ENCODE results near the gene VAPA.

The VAPA gene, protein sequence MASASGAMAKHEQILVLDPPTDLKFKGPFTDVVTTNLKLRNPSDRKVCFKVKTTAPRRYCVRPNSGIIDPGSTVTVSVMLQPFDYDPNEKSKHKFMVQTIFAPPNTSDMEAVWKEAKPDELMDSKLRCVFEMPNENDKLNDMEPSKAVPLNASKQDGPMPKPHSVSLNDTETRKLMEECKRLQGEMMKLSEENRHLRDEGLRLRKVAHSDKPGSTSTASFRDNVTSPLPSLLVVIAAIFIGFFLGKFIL

DNA sequence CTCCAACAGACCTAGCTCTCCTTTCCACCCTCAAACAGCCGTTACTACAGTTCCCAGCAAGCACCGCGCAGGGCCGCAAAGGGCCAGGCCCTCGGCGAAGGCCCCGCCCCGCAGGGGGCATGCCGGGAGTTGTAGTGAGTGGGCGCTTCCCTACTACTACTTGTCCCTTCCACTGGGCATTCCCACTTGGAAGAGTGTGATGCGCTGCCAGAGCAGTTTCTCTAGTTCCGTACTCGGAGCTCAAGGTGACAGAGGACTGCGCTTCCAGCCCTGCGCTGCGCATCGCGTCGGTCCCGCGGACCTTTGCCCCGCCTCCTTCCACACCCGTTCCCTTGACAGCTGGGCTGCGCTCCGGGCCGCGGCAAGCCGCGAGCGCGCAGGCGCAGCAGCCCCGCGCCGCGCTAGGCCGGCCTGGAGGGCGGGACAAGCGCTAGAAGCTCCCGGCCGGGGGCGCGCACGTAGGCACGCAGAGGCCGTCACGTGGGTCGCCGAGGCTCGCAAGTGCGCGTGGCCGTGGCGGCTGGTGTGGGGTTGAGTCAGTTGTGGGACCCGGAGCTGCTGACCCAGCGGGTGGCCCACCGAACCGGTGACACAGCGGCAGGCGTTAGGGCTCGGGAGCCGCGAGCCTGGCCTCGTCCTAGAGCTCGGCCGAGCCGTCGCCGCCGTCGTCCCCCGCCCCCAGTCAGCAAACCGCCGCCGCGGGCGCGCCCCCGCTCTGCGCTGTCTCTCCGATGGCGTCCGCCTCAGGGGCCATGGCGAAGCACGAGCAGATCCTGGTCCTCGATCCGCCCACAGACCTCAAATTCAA lies at the start of gene VAPA:
Gene VAPA (plus strand): TSS at position 491 of the 808 bp plus-strand sequence. CDS start 241 bp downstream, at position 732.
- peak; percentile 97 for DNase-seq

- DNase-seq, result no peak
These were observed 47.9 kb upstream of the VAPA start for GRCh38 chr18:9865764-9866490.

DNA sequence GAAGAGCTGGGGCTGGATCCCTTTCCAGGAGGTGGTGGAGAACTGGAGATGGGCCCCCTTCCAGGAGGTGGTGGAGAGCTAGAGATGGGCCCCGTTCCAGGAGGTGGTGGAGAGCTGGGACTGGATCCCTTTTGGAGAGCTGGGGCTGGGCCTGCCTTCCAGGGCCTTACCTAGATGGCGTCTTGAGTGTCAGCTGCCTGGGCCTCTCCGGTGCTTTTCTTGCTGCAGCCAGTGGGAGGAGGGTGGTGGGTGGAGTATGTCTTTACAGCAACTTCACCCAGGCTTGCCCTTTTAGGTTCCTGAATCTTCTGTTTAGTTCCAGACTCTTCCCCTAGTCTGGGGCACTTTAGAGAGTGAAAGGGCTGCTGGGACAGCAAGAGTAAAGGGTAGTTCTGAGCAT lies 47.2 kb upstream of the VAPA start:
- no peak for DNase-seq

GRCh38 chr18:9867071-9867594 lies 46.7 kb upstream of the VAPA start:
- no peak for DNase-seq

DNA sequence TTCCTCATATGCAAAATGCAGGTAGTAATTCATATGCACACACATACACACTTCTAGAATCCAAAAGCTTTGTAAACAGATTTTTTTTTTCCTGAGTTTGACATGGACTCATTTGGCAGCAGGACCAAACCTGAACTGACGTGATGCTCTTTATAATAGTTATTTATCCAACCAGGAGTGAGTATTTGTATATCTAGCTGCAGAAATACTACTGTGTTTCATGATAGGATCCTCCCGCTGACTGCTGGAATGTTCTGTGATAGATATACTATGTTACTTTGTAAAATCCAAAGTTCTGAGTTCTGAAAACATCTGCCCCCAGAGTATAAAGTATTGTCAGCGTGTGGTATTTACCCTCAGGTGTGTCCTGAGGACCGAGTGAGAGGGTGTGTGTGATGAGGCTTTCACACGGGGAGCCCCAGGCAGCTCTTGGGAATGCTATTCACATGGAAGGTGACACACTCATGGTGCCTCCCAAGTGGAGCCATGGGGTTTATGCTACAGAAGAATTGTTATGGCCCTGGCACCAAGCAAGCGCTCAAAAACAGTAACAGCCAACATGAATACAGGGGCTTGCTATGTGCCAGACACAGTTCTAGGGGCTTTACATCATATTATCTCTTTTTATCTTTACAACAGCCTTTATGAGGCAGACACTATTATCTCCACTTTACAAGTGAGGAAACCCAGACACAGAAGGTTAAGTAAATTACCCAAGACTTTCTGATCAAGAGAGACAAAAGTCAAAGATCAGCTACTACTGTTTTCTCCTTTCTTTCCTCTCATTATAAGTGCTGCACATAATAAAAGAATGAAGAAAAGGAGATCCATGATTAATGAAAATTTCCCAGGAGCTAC lies 44.7 kb upstream of the VAPA start:
- no peak for DNase-seq

GRCh38 chr18:9869715-9870430 lies 43.9 kb upstream of the VAPA start:
- DNase-seq, result peak; percentile 70

DNA sequence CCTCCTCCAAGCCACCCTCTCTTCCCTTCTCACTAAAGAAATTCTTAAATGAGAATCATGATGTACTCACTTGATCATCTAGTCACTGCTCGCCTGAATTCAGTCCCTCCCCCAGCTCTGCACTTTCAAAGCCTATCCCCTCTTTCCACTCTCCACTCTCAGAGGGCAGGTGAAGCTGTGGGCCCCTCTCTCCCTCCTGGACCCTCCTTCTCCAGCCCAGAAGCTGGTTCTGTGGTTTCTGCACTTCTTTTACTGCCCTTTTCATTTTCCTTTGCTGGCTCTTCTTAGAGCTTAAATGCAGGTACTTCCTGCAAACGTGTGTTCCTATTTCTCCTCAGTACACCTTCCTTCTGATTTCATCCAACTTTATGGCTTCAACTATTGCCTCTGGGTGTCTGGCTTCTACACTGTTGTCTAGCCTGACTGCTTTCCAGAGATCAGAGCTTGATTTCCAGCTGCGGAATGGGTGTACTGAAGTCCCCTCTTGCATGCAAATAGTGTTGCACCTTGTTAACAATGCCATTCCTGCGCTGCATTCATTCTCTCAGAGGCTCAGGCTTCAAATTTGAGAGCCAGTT lies 43.3 kb upstream of the VAPA start:
- no peak for DNase-seq

DNA sequence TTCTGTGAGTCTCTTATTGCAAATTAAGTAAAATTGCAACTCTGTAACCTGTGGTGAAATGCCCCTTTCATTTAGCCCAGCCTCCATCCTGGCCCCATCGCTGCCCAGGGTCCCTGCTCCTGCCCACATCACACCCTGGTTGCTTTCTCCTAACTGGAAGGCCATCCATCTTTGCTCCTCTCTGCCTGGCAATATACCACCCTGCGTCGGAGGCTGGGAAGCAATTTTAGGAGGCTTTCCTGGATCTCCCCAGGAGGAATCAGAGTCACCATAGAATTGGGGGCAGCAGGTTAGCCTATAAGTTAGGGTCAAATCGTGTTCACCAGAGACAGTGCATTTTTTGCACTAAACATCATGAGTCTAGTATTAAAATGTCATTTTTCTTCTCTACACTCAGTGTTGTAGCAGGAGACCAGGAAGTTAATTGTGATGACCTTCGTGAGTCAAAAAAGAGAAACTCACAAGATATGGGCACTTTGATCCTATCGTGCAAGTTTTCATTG lies 42.5 kb upstream of the VAPA start:
- no peak for DNase-seq

DNA sequence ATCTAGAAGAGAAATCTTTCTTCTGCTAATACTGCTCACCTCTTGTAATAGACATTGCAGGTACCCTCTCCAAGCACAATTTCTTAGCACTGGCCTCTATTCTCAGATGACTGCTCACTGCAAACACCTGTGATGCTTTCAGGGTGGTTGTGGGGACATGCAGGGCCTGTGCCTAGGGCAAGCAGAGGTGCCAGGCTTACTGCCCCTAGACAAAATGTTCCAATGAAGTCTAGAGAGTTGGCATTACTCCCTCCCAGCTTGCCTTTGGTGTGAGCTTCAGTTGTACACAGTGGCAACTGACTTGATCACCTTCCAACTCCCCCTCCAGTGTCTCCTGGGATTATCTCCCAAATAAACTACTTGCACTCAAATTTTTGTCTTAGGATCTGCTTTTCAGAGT lies 41.0 kb upstream of the VAPA start:
- no peak for DNase-seq

GRCh38 chr18:9874728-9875127 lies 39.1 kb upstream of the VAPA start:
- peak; percentile 50 for DNase-seq

- no peak for DNase-seq
These were observed 37.5 kb upstream of the VAPA start for GRCh38 chr18:9876212-9876866.

DNA sequence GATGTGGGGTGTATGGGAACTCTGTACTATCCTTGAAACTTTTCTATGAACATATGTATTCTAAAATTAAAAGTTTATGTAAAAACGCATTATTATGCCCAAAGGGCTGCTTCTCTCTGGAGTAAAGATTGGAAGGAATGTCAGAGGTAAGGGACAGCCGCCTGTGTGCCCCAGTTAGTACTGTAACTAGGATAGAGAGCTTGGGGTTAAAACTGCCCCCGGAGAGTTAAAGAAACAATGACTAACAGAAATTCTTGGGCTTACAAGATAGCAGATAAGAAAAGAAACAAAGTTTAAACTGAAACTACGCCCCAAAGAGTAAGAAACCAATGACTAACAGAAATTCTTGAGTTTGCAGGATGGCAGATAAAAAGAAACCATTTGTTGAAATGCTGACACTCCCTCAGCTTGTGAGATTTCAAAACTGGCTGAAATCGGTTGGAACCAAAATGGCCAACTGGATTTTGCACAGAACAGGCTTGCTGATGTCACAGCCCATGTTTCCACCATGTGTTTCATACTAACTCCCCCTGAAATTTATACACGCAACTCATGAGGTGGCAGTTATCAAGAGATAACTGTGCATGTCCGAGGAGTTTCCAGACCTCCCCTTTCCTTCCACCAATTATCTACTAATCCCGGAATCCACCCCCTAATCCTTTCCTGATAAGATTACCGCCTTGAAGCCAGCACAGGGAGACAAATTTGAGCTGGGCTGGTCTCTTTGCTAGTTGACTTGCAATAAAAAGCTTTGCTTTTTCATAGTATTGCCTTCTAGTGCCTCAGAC lies 36.8 kb upstream of the VAPA start:
- peak; percentile 89 for DNase-seq

DNA sequence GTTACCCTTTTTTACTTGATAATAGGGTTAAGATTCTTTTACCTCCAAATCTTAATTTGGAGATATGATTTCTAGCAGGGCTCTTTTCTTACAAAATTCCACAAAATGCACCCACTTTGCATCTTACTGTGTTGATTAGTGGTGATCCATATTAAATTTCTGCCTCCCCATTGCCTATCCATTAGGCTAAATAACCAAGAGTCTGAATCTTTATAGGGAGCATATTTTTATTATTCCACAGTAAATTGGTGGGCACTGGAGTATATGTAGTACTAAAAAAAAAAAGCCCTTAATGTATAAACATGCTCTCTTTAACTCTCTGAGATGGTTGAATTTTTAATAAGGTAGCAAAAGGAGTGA lies 36.2 kb upstream of the VAPA start:
- no peak for DNase-seq

DNA sequence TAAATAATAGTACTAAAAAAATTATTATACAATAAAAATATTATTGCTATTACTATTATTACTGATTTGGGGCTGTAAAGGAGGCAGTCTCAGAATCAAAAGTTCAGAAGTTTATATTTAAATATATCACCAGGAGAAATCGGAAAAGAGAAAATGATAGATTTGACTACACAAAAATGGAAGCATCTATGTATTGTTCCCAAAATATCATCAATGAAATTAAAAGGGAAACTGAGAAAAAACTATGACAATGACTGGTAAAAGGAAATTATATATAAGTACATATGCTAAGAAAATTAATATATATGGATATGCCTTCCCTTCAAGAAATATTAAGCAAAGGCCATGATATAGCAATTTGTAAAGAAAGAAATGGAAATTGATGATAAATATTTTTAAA lies 35.7 kb upstream of the VAPA start:
- DNase-seq, result no peak

DNA sequence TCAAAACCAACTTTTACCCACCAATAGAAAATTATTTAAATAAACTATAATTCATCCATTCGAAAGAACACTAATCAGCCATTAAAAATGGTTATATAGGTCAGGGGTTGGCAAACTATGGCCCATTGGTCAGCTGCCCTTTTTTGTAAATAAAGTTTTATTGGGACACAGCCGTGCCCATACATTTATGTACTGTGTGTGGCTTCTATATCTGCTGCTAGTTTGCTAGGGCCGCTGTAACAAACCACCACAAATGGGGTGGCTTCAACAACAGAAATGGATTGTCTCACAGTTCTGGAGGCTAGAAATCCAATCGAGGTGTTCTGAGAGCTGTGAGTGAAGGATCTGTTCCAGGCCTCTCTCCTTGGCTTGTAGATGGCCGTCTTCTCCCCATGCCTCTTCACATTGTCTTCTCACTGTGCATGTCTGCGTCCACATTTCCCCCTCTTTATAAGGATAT lies 35.0 kb upstream of the VAPA start:
- DNase-seq, result no peak

GRCh38 chr18:9884090-9884489 lies 29.7 kb upstream of the VAPA start:
- no peak for DNase-seq

DNA sequence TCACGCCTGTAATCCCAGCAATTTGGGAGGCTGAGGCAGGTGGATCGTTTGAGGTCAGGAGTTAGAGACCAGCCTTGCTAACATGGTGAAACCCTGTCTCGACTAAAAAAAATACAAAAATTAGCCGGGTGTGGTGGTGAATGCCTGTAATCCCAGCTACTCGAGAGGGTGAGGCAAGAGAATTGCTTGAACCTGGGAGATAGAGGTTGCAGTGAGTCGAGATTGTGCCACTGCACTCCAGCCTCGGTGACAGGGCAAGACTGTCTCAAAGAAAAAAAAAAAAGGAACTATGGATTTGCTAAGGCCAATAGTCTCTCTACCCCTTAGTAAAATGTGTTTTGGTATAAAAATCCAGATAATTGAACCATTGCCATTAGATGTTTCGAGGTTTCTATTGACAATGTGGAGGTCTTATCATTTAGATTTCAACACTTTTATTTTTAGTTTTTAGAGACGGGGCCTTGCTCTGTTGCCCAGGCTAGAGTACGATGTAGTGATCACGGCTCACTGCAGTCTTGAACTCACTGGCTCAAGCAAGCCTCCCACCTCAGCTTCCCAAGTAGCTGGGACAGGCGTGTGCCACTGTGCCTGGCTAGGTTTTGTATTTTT lies 29.2 kb upstream of the VAPA start:
- DNase-seq, result no peak

DNA sequence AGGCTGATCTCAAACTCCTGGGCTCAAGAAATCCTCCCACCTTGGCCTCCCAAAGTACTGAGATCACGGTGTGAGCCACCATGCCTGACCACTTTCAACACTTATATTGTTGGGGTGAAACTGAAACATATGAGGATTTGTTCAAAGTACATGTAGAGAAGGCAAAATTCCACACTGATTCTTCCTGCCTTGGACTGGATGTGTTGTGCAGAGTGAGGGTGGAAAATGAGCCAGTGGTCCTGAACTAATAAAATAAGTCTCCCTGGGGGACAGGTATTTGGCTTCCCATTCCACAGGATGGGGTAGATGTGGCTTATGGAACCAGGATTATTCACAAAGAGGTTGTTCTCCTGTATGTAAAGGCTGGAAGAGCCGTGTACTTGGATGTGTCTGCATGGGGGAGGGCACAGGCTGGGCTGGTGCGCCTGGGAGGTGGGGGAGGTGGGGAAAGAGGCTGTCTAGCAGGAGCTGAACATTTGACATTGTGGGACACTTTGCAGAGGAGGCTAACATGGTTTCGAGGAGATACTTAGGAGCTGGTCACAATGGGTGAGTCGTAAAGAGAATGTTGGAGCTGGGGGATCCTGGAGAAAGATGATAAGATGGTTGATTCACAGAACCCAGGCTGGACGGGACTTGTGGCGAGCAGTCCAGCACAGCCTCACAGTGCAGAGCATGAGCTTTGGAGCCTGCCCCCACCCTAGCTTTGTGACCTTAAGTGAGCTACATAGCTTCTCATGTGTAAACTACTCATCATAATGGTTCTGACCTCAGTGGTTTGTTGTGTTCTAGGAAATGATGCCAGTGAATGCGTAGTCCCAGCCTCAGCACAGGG lies 28.4 kb upstream of the VAPA start, which contains the start of gene TXNDC2:
Gene TXNDC2 (plus strand): TSS at position 804 of the 835 bp plus-strand sequence. CDS start 708 bp downstream, outside the sequence.
- DNase-seq, result no peak

Data from fibroblast of skin of right biceps (primary cell).